Type B pancreatic cell (in vitro differentiated cells): ENCODE results near the gene EFR3B. TPM values are rescaled to one million over a fixed set of nuclear protein-coding genes. Genes with fewer than 3 reads are reported as not detected.
A peak's percentile ranks its signal among the peaks of the same experiment; 100 is the strongest.

Experiments
- DNase-seq: peaks from one replicate; pipeline ENCODE4 v3.0.0; 2021; ENCODE audit warnings: mixed read lengths; ENCODE audit not compliant: unreplicated experiment; ENCODE audit errors: extremely low spot score
- H3K27ac Mint-ChIP-seq: 2 replicates; pipeline ENCODE4 v1.8.0; 2021; ENCODE audit warnings: mild to moderate bottlenecking, mixed read lengths
- H3K27me3 Mint-ChIP-seq: 2 replicates; pipeline ENCODE4 v1.8.0; 2021; ENCODE audit warnings: mixed read lengths
- H3K36me3 Mint-ChIP-seq: 2 replicates; pipeline ENCODE4 v1.8.0; 2021; ENCODE audit warnings: mixed read lengths
- H3K4me1 Mint-ChIP-seq: one replicate; pipeline ENCODE4 v1.8.0; 2021; ENCODE audit warnings: mixed read lengths; ENCODE audit not compliant: unreplicated experiment
- H3K4me3 Mint-ChIP-seq: 2 replicates; pipeline ENCODE4 v1.8.0; 2021; ENCODE audit warnings: mild to moderate bottlenecking, mixed read lengths
- H3K9me3 Mint-ChIP-seq: 2 replicates; pipeline ENCODE4 v1.8.0; 2021; ENCODE audit warnings: mixed read lengths
- CTCF ChIP-seq: fragments of 200-600 bp; sonication (generic); conservative IDR thresholded peaks from 2 replicates; pipeline ENCODE4 v1.5.0; 2021; ENCODE audit warnings: antibody characterized with exemption, mild to moderate bottlenecking
- total RNA-seq: library from RNA; stranded (reverse); gene quantifications from 2 replicates; pipeline ENCODE4 v1.2.1, GENCODE V29; 2021; ENCODE audit warnings: low replicate concordance

Gene EFR3B
- total RNA-seq, 1 donor from 2014 or later, result 12.4 TPM

DNA sequence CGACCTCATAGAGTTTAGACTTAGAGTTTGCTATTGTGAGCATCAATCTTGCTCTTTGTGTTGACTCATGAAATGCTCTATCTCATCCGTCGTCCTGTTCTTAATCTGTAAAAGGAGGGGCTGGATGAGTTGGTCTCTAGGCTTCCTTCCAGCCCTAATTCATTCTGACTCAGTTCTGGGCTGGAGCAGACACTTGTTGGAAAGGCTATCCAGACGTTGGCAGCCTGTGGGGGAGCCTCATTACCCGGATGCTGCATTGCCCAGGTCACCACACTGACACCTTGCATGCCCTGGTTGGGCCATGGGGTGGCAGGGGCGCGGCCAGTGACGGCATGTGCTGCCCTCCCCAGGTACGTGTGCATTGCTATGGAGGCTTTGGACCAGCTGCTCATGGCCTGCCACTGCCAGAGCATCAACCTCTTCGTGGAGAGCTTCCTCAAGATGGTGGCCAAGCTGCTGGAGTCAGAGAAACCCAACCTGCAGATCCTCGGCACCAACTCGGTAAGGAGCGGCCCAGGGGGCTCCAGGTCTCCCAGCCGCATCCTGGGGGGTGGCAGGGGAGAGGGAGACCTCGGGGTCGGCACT is 61.5 kb downstream of the EFR3B start:
- no peaks in the 10 kb centered on the region for H3K9me3 Mint-ChIP-seq
- no peaks in the 10 kb centered on the region for H3K27me3 Mint-ChIP-seq
- H3K4me3 Mint-ChIP-seq, result no peak overlapping the region
- H3K27ac Mint-ChIP-seq, result no peak overlapping the region
- TF ChIP-seq CTCF, result no peak
- DNase-seq, result no peak
- H3K4me1 Mint-ChIP-seq, result no peaks in the 10 kb centered on the region
- H3K36me3 Mint-ChIP-seq, result no peaks in the 10 kb centered on the region

DNA sequence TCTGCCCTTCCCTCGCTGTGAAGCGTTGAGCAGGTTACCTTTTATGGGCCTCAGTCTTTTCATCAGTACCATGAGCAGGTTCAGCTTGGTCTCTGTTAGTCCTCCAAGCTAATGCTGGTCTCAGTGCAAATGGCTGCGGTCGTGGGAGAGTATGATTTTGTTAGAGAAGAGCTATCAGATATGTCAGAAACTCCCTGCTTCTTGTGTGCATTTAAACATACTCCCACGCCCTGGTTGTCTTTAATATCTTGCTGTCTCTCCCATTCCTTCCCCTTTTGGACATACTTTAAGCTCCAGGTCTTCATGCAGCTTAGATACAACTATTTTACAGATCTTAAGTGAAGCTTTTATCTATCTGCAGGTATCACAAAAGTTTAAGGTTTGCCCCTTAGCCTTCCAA is 62.9 kb downstream of the EFR3B start:
- TF ChIP-seq CTCF, result no peak
- Mint-ChIP-seq H3K9me3 (no peaks in the 10 kb centered on the region), H3K27me3 (no peaks in the 10 kb centered on the region), H3K4me3 (no peak overlapping the region), H3K4me1 (no peaks in the 10 kb centered on the region), H3K36me3 (no peaks in the 10 kb centered on the region), H3K27ac (no peak overlapping the region)
- DNase-seq, result no peak

DNA sequence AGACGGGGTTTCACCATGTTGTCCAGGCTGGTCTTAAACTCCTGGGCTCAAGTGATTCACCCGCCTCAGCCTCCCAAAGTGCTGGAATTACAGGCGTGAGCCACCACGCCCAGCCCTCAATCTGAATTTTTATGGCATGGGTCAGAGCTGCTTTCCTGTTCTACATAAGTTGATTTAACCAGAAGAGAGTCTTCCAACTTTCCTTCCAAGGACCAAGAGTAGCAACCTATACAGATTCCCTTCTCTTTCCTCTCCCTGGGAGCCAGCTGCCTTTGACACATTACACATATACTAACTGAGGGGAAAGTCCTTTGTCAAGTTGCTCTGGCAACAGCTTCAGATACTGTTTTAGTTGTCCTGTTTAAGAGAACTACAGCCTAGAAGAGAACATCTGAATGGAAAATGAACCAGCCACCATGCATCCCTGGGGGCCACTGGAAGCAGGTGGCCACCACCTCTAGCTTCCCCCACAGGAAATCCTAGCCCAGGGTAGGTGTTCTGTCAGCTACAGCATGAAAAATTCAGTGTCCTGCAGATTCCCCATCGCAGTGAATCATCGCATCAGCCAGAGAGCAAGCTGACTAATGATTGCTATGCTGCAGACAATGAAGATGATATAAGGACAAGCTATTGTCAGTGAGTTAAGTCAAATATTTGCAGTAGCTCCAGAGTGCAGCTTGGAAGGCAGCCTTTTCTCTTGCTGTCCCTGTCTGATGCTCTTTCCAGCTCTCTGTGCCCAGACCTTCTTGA is 63.6 kb downstream of the EFR3B start:
- peak overlapping the region; percentile 82 for H3K27ac Mint-ChIP-seq
- no peaks in the 10 kb centered on the region for H3K36me3 Mint-ChIP-seq

DNA sequence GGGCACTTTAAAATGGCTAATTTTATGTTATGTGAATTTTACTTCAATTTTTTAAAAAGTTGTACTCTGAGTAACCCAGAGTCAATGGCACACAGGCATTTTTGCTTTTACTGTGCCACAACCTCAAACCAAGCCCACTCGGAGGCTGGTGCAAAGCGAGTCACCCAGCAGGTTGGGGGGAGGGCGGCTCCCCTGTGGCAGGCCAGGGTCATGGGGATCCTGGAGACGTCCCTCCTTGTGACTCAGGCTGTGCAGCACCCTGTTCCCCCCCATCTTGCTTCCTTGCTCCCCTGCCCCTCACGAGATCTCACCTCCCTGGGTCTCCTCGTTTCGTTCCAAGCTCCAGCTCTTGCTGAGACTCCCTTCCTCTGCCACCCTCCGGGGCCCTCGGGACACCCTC is 67.9 kb downstream of the EFR3B start:
- peaks cover 4% of the 10 kb centered on the region for H3K36me3 Mint-ChIP-seq
- H3K4me1 Mint-ChIP-seq, result no peaks in the 10 kb centered on the region
- no peak overlapping the region for H3K27ac Mint-ChIP-seq
- no peak for DNase-seq
- H3K4me3 Mint-ChIP-seq, result no peak overlapping the region
- H3K27me3 Mint-ChIP-seq, result no peaks in the 10 kb centered on the region
- H3K9me3 Mint-ChIP-seq, result no peaks in the 10 kb centered on the region
- no peak for TF ChIP-seq CTCF

More for the DNA sequence above, 63.6 kb downstream of the EFR3B start:
- no peak for DNase-seq
- TF ChIP-seq CTCF, result no peak
- H3K4me1 Mint-ChIP-seq, result no peaks in the 10 kb centered on the region
- no peak overlapping the region for H3K4me3 Mint-ChIP-seq
- H3K27me3 Mint-ChIP-seq, result no peaks in the 10 kb centered on the region
- no peaks in the 10 kb centered on the region for H3K9me3 Mint-ChIP-seq

- peaks cover 4% of the 10 kb centered on the region for H3K36me3 Mint-ChIP-seq
- H3K27me3 Mint-ChIP-seq, result no peaks in the 10 kb centered on the region
- no peaks in the 10 kb centered on the region for H3K9me3 Mint-ChIP-seq
- no peak overlapping the region for H3K27ac Mint-ChIP-seq
- no peak for TF ChIP-seq CTCF
- H3K4me1 Mint-ChIP-seq, result no peaks in the 10 kb centered on the region
- no peak overlapping the region for H3K4me3 Mint-ChIP-seq
- DNase-seq, result no peak
Measured at GRCh38 chr2:25112113-25112512, 70.2 kb downstream of the EFR3B start.
